NCI-H146 (cell line): ENCODE measurements around the gene SEPTIN3.

Source experiments
- DNase-seq: peaks from one replicate; lab custom pipeline; 2025; lab: John Stamatoyannopoulos, UW

The SEPTIN3 gene

DNA sequence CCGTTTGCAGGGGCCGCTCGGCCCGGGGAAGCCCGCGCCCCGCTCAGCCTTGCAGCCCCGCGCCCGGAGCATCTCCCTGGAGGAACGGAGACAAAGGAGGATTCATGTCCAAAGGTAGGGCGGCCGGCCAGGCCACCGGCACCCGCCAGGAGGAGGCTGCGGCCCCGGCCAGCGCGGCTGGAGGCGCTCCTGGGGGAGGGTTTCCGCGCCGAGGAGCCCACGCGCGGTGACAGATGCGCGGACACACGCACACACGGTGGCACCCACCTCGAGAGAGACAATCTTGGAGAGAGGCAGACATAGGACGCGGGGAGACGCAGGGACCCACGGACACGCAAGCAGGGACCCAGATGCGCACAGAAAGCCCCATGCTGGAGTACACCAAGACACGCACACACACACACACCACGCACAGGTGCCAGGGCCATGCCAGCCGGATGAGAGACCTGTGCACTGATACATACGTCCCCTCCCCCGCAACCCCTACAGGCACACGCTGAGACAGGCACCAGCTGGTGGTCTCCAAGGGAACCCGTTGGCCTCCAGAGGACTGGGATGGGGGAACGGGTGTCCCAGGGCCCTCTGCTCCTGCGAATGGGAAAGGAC, 7.8 kb downstream of the SEPTIN3 start:
- DNase-seq = peak; percentile 66

DNA sequence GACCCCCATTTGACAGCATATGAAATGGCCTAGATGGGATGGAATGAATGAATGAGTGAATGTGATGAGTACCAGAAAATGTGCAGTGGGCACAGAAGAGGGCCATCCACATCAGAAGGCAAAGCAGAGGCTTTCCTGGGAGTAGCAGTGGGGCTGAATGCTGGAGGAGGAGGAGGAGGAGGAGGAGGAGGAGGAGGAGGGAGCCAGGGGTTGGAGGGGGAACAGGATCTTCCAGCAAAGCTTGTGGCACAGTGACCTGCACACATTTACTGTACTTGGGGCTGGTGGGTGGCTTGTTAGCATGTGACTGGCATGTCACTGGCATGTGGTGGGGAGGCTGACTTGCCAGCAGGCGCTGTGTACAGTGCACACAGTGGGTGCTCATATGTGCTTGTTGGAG, 9.5 kb downstream of the SEPTIN3 start:
- no peak for DNase-seq

DNA sequence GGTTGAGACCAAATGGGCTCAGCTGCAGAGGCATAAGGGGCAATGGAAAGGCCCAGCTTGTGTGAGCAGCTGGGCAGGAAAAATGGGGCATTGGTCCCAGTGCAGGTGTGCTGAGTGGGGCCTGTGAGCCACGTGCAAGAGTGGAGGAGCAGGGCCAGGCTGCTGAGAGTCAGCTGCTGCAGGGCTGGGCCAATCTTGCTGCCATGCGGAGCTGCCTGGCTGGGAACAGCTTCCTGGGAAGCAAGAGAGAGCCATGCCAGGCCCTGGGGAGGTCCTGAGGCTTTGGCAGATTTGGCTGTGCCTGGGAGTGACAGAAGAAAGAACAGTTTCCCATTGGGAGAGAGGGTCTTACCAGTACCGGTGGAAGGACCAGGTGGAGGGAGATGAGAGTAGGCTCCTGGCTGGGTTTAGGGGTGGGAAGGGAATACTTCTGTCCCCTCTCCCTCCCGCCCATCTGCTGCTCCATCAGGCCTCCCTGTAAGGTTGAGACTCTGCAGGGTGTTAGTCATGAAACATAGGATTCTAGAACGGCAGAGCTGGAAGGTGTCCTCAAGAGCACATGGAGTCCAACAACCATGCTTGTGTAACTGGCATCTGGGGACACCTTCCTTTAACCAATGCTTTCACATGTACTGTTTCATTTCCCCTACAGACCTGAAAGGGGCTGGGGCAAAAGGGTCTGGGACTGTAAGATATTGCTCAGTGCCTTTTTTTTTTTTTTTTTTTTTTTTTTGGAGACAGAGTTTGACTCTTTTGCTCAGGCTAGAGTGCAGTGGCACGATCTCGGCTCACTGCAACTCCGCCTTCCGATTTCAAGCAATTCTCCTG, 10.4 kb downstream of the SEPTIN3 start:
- DNase-seq = no peak

DNA sequence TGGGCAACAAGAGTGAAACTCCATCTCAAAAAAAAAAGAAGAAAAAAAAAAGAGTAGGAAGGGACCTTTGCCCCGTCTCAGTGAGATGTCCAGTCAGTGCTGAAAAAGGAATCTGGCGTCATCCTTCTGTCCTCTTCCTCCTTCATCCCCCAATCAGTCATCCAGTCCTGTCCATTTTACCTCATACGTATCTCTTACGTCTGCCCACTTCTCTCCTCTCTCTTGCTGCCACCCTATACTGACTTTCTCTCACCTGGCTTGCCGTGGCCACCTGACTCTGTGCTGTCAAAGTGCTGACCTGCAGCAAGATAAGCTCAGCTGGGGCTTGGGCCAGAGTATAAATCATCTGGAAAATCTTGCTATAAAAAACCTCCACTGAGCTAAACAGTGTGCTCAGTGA, 13.6 kb downstream of the SEPTIN3 start:
- no peak for DNase-seq

DNA sequence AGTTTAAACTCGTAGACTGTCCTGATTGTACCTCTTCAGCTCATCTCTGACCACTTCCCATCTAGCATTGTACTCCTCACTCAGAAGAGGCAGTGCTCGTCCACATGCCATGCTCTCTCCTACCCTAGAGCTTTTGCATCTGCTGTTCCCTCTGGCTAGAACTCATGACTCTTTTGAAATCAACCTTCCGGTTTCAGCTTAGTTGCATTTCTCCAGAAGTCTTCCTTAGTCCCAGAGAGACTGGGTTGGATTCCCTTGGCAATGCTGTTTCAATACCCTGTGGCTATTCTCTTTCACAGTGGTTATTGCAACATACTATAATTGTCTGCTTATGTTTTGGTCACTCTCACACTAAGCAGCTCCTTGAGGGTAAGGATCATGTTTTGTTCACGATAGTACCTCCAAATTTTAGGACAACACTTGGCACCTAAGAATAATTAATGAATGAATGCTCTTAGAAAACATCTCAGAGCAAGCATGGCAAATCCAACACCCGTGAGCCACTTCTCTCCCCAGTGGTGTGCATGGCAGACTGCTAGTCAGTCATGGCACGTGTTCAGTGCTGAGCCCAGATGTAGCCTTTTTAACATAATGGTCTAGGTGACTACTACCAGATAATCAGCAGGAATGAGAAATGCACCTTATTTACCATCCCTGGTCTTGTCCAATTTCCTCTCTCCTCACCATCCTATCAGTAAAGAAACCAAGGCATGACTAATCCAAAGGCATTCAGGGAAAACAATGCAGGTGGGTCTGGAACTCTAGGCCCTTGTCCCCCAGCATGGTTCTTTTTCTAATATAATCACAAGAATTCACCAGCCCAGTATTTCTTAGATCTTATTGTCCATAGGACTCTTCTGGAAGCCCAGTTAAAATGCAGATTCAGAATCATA, 14.5 kb downstream of the SEPTIN3 start:
- no peak for DNase-seq

DNA sequence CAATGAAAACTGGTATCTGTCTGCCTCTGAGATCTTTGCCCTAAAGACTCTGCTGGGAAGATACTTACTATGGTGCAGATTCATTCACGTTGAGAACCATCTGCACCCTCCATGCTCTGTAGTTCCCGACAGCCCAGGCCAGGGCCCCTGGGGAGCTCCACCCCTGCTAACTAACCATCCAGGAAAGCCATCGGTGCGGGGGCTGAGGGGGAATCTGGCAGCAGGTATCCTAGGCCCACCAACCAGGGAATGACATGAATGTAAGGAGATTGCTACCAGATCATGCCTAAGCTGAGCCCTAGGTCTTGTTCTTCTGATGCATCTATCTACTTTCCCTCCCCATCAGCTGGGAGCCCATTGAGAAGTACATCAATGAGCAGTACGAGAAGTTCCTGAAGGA, 18.0 kb downstream of the SEPTIN3 start:
- DNase-seq = no peak

DNA sequence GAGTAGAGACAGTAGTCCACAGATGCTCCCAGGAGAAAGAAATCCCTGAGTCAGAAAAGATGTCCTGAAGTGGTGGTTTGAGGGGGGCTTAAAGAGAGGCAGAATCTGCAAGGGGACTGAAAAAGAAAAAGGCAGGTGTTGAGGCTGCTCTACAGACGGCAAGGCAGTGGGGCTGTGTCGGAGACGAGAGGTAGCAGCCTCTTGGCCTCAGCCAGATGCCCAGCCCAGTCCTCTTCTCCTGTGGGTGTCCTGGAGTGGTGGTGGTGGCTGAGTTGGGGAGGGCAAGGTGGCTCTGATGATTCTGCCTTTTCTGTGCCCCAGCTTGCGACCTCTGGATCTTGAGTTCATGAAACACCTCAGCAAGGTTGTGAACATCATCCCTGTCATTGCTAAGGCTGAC, 20.0 kb downstream of the SEPTIN3 start:
- DNase-seq = no peak

DNA sequence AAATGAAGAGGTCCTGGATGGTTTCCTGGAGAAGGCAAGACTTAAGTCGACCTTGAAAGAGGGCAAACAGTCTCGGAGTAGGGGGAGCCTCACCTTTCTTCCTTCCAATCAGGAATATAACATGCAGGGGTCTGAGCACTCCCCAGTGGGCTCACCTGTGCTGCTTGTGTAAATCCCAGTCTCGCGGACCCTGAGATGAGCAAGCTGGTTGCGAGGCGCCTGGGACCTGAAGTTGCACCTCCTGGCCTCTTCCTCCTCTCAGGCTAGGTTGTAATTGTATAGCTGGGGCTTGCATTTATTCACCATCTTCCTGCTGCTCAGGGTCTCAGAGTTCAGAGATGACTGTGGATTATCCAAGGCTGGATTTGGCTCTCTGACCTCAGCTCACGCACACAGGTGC, 21.9 kb downstream of the SEPTIN3 start:
- DNase-seq = no peak

DNA sequence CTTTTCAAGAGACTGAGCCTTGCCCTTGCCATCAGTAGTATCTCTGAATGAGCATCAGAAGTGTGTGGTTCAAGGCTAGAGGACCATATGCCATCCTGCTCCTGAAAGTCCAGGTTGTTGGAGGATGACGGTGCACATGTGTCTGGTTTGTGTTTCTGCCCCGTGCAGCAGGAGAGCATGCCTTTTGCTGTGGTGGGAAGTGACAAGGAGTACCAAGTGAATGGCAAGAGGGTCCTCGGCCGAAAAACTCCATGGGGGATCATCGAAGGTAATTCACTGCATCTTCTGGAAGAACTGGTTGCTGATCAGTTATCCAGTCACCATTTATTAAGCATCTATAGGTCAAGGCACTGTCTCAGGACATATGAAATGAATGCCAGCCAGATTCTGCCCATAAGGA, 23.3 kb downstream of the SEPTIN3 start:
- no peak for DNase-seq

DNA sequence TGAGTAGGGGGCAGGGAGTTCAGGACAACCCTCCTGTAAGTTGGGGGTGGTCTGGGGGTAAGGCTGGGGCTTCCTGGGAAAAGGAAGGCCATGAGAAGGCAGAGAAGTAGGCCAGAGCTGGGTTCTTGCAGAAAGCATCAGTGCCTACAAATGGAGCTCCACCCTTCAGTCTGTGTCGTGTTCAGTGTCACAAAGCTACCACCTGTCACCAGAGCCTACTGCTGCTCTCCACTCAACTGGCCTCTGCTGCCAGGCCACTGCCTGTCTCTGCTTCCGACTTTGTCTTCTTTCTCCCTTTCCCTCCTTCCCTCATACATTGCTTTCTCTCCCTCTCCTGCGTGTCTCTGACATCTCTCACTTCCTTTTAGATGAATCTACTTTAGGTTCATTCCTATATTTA, 26.0 kb downstream of the SEPTIN3 start:
- DNase-seq = no peak

DNA sequence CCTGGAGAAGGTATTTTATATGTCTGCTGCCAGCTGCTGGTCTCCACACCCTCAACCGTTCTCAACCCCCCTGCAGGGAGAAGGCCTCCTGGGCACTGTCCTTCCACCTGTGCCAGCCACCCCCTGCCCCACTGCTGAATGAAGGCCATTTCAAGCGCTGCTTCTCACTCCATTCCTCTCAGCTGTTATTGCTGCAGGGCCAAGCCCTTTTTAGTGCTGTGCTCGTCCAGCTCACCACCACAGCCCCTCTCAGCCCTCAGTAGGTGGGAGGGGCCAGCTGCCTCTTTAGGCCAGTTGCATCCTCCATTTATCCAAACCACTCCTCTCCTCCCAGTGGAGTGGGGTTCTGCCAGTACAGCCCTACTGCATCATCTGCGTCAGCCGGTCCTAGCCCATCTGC, 27.6 kb downstream of the SEPTIN3 start:
- no peak for DNase-seq

DNA sequence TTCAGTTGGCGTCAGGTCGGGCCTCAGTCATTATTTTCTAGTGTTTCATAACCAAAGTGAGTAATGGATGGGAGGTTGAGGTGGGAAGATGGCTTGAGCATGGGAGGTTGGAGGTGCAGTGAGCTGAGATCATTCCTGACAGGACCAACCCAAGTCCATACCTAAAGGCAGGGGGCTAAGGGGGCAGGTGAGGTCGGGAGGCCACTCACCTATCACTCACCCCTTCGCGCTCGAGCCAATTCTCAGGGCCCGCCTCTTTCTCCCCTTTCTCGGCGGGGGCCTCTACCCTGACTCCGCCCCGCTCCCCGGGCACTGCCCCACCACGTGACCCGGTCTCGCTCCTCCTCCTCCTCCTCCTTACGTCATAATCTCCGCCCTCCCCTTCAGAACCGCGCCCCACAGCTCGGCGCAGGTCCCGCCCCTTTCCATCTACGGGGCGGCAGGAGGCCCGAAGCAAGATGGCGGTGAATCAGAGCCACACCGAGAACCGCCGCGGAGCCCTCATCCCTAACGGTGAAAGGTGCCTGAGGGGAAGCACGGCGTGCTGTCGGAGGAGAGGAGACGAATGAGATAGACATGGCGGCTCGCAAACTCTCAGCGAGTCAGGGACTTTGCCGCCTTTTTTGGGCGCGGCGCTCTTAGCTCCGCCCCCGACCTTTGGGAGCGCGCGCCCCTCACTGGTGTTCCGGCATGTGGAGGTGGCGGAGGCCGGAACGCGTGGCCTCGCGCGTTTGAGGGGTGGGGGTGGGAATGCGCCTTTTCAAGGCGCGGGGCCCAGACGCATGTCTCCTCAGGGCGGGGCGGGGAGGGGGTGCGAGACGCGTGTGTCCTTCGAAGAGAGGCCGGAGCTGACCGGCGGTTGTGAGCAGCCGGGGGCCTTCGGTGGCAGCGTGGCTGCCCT, 29.4 kb downstream of the SEPTIN3 start, which contains the start of gene WBP2NL:
Gene WBP2NL (plus strand): TSS at position 428 of the 901 bp plus-strand sequence. CDS start 31 bp downstream, at position 459.
- peak; percentile 85 for DNase-seq

DNA sequence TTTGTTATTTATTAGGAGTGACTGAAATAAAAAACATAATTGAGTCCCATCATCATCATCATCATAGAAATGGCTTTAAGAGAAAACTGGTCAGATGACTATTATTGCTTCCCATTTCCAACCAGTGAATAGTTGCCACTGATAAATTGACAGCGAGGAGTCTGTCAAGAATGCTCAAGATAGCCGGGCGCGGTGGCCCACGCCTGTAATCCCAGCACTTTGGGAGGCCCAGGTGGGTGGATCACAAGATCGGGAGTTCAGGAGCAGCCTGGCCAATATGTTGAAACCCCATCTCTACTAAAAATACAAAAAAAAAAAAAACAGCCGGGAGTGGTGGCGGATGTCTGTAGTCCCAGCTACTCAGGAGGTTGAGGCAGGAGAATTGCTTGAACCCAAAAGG, 31.2 kb downstream of the SEPTIN3 start:
- DNase-seq = no peak

DNA sequence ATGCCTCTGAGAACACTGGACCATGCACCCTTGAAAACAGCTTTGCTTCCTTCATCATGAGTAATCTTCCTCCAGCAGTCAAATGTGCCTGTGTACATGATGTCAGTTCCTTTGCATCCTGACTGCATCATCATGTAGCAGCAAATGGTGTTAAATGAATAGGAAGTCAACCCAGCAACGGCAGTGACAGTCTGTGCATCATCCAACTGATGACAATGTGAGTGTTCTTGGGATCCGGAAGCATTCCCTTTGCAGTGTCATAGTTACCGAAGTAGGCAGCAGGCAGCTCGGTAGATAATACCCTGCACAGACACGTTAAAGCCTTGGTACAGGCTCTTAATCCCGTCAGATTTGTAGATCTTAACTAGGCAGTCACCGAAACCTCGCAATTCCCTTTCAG, 31.9 kb downstream of the SEPTIN3 start:
- DNase-seq = no peak

DNA sequence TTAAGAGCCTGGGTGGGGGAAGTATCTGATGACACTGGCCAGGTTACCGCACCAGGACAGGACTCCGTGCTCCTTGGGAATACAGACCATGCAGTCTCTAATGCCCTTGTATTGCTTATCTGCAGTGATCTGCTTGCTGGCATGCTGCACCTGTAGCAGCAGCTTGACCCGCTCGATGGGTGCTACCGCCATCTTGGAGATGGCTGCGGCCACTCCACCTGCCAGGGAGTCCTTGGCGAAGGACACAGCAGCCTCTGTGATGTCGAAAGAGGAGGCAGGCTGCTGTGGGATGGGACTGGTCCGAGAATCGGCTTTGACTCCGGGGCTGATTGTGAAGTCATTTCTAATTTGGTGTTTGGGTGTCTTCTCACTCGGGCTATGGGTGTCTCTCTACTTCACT, 32.5 kb downstream of the SEPTIN3 start:
- no peak for DNase-seq

DNA sequence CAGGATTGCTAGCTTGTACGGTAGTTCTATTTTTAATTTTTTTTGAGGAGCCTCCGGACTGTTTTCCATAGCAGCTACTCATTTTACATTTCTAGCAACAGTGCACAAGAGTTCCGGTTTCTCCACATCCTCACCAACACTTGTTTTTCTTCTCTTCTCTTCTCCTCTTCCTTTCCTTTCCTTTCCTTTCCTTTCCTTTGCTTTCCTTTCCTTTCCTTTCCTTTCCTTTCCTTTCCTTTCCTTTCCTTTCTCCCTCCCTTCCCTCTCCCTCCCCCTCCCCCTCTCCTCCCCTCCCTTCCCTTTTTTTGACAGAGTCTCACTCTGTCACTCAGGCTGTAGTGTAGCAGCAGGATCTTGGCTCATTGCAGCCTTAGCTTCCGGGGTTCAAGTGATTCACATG, 38.7 kb downstream of the SEPTIN3 start:
- no peak for DNase-seq

DNA sequence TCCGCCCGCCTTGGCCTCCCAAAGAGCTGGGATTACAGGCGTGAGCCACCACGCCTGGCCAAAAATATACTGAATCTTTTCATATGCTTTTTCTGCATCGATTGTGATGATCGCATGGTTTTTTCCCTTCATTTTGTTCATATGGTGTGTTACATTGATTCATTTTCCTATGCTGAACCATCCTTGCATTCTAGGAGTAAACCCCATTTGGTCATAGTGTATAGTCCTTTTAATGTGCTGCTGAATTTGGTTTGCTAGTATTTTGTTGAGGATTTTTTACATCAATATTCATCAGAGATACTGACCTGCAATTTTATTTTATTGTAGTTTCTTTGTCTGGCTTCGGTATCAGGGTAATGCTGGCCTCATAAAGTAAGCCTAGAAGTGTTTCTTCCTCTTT, 41.5 kb downstream of the SEPTIN3 start:
- no peak for DNase-seq

DNA sequence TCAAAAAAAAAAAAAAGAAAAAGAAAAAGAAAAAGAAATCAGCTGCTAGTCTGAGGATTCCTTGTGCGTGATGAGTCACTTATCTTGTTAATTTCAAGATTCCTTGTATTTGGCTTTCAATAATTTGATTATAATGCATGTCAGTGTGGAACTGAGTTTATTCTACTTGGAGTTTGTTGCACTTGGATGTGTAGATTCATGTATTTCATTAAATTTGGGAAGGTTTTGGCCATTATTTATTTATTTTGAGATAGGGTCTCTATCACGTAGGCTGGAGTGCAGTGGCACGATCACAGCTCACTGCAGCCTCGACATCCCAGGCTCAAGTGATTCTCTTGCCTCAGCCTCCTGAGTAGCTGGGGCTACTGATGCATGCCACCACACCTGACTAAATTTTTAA, 44.1 kb downstream of the SEPTIN3 start:
- no peak for DNase-seq

DNA sequence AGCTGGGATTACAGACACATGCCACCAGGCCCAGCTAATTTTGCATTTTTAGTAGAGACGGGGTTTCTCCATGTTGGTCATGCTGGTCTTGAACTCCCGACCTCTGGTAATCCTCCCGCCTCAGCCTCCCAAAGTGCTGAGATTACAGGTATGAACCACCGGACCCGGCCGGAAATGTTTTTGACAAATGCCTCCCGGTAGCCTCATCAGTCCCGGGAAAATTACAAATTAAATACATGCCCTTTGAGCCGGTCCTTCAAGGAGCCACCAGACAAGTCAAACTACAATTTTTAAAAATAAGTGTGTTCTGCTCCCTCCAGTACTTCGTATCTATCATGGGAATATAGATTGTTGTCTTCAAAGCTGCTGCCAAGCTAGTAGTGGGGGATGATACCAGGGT, 46.9 kb downstream of the SEPTIN3 start:
- DNase-seq = no peak

DNA sequence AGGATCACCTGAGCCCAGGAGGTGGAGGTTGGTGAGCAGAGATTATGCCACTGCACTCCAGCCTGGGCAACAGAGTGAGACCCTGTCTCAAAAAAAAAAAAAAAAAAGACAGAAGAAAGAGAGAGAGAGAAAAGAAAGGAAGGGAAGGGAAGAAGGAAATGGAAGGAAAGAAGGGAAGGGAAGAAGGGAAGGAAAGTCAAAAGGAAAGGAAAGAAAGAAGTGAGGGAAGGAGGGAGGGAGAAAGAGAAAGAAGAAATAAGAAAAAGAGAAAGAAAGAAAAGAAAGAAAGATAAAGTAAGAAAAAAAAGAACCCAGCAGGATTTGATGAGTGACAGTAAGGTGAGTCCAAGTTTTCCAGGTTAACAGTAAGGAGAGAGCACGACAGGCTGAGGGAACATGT, 49.0 kb downstream of the SEPTIN3 start:
- DNase-seq = no peak
